Measurements from ENCODE around the gene LOXL4. TPM values are rescaled to one million over a fixed set of nuclear protein-coding genes. Genes with fewer than 3 reads are reported as not detected.
A peak's percentile ranks its signal among the peaks of the same experiment; 100 is the strongest.

LOXL4 gene
- total and polyA plus RNA-seq, 8 donors = 2.5 to 7.0 (median 5.6) TPM

GRCh38 chr10:98248018-98248417 is 20.0 kb downstream of the LOXL4 start:
- DNase-seq (no peak), ATAC-seq (no peak)
- H3K4me3 ChIP-seq = no peak overlapping the region
- H3K36me3 ChIP-seq = peaks cover 0 to 78% of the 10 kb centered on the region in 2 donors
- no peaks in the 10 kb centered on the region for H3K27me3 ChIP-seq
- intact Hi-C loops (cut with DNase I) = loop anchor here in 1 of 2 donors (5.0 kb wide), 1 partner anchor 64 kb away; no protein-coding TSS in a partner anchor
- H3K27ac ChIP-seq = no peak overlapping the region
- H3K9me3 ChIP-seq = no peaks in the 10 kb centered on the region
- no peaks in the 10 kb centered on the region for H3K4me1 ChIP-seq
- no peak for TF ChIP-seq CTCF (IDR thresholded peaks at IDR 0.05)

DNA sequence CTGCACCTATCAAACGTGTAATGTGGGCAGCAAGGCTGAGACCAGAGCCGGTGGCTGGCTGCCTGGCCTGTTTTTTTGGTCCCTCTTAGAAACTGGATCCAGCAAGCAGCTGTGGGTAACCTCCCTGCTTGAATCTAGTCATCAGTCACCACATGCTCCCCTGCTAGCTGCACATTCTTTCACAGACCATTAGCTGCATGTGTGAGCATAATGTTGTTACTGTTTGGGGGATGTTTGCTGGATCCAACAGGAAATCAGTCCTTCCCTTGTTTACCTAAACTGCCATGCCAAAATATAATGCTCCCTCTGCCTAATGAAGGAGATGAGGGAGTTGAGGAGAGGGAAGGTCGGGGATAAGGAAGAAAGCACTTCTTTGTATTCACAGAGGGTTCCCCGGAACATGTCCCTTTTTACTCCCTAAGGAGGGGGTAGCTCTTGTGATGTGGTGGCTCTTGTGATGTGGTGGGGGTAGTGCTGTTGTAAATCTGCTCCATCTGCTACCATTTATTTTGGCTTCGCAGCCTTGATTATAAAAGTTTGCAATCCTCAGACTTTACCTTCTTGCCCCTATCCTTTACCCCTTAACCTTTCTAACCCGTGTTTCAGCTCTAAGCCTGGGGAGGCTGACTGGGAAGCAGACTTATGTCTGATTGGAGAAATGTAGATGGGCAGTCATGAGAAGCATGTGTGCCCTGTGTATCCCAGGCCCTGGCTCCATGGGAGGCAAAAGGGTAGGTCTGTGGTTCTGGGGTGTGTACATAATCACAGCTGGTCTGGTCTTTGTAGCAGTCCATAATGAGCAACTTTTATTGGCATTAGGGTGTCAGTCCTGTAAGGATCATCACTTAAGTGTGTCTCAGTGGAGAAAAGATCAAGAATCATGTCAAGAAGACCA is 20.8 kb downstream of the LOXL4 start:
- no peaks in the 10 kb centered on the region for H3K9me3 ChIP-seq
- peak in 1 of 4 donors; percentile 55 for DNase-seq
- no peak overlapping the region for H3K4me3 ChIP-seq
- no peak for TF ChIP-seq CTCF (IDR thresholded peaks at IDR 0.05)
- no peaks in the 10 kb centered on the region for H3K27me3 ChIP-seq
- no peaks in the 10 kb centered on the region for H3K4me1 ChIP-seq
- peaks cover 0 to 86% of the 10 kb centered on the region in 2 donors for H3K36me3 ChIP-seq
- ATAC-seq = no peak
- H3K27ac ChIP-seq = no peak overlapping the region
- intact Hi-C loops (cut with DNase I) = loop anchor here in 1 of 2 donors (5.0 kb wide), 1 partner anchor 65 kb away; no protein-coding TSS in a partner anchor

DNA sequence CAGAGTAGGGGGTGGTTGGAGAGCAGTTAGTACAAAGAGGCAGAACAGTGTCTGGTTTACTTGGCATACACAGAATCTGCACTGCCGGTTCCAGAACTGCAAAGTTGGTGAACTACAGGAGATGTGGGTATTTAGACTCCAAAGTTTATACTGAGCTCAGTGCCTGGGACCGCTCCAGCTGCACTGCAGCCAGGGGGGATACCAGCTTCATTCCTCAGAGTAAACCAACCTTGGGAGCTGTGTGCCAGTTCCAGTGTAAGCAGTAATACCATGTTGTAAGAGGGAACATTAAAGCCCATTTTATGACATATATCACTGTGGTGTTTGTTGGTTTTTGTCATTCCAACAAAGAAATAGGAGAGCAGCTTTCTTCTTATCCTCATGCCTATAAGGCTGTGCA is 23.4 kb downstream of the LOXL4 start:
- no peaks in the 10 kb centered on the region for H3K9me3 ChIP-seq
- intact Hi-C loops (cut with DNase I) = no loop called here
- H3K36me3 ChIP-seq = peaks cover 0 to 73% of the 10 kb centered on the region in 2 donors

GRCh38 chr10:98244141-98244540 is 23.9 kb downstream of the LOXL4 start:
- intact Hi-C loops (cut with DNase I) = no loop called here
- DNase-seq = no peak
- Histone ChIP-seq H3K4me1 (no peaks in the 10 kb centered on the region), H3K9me3 (no peaks in the 10 kb centered on the region), H3K36me3 (peaks cover 0 to 73% of the 10 kb centered on the region in 2 donors), H3K4me3 (no peak overlapping the region), H3K27me3 (no peaks in the 10 kb centered on the region), H3K27ac (no peak overlapping the region)
- no peak for ATAC-seq
- no peak for TF ChIP-seq CTCF (IDR thresholded peaks at IDR 0.05)

More for the DNA sequence above, 23.4 kb downstream of the LOXL4 start:
- no peak overlapping the region for H3K27ac ChIP-seq
- no peak overlapping the region for H3K4me3 ChIP-seq
- TF ChIP-seq CTCF (IDR thresholded peaks at IDR 0.05) = no peak
- H3K27me3 ChIP-seq = no peaks in the 10 kb centered on the region
- H3K4me1 ChIP-seq = no peaks in the 10 kb centered on the region
- ATAC-seq = no peak
- DNase-seq = no peak

DNA sequence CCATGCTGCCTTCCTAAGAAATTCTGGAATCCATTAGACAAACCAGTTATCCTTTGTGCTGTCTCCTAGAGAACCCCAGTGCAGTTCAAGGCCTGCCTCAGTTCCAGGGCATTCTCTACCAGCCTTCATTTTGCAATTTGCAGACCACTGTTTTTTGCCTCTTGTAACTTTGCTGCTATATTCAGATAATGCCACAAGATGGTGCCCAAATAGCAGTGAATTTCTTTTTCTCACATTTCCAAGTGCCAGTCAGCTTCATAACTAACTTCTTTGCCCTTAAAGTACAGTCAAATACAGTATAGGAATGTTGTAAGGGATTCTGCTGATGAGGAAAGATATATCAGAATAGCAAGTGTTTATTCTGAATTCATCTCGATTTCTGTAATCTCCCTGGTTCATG is 25.2 kb downstream of the LOXL4 start:
- no peaks in the 10 kb centered on the region for H3K9me3 ChIP-seq
- H3K27ac ChIP-seq = no peak overlapping the region
- H3K27me3 ChIP-seq = no peaks in the 10 kb centered on the region
- peak in 1 of 2 donors; percentile 22 for TF ChIP-seq CTCF (IDR thresholded peaks at IDR 0.05)
- intact Hi-C loops (cut with DNase I) = no loop called here
- ATAC-seq = peak; percentile 23
- no peaks in the 10 kb centered on the region for H3K4me1 ChIP-seq
- no peak overlapping the region for H3K4me3 ChIP-seq
- H3K36me3 ChIP-seq = peaks cover 0 to 71% of the 10 kb centered on the region in 2 donors
- DNase-seq = peak in 2 of 4 donors; percentile 24 to 49
